HCT116 (cell line): ENCODE measurements around the gene RACGAP1. TPM values are rescaled to one million over a fixed set of nuclear protein-coding genes. Genes with fewer than 3 reads are reported as not detected.

Experiments used
- ATAC-seq: fragments of 200-7000 bp; cut with Tn5 transposase; 2 replicates; pipeline ENCODE4 v1.9.1; 2020; ENCODE audit warnings: mild to moderate bottlenecking, moderate library complexity
- BruUV-seq: library from RNA; stranded (reverse); fragments of 400-500 nt; replicated peaks from 2 replicates; lab custom pipeline; 2021; lab: Mats Ljungman, UMichigan
- CTCF ChIA-PET: fragments of 300-600 bp; sonication (Branson Sonifier 250); formaldehyde crosslinking; loops from one replicate; lab custom pipeline; 2021; ENCODE audit warnings: antibody characterized with exemption; lab: Charles Lee
- POLR2A ChIA-PET: fragments of 300-600, 350-600 bp; sonication (Branson Sonifier 250); formaldehyde crosslinking; loops from one replicate; lab custom pipeline; 2021; ENCODE audit warnings: antibody characterized with exemption; lab: Charles Lee
- RAD21 ChIA-PET, 2 experiments: fragments of 300-600 bp; sonication (Branson Sonifier 250); formaldehyde crosslinking; loops; one replicate each; lab custom pipeline; 2023; ENCODE audit warnings: low total read pairs in 2 of 2; ENCODE audit not compliant: uncharacterized antibody in 2 of 2, unreplicated experiment in 2 of 2, low non-redundant PET in 1 of 2; lab: Charles Lee
- DNase-seq: peaks from one replicate; pipeline ENCODE4 v3.0.0-alpha.2; 2010; ENCODE audit warnings: low read depth, low spot score
- H2AFZ ChIP-seq: fragments of 200-600 bp; shearing (Covaris generic), sonication (generic); 2 replicates; pipeline ENCODE4 v1.6.1; 2017; ENCODE audit warnings: low read depth, mixed run types, mixed read lengths, antibody characterized with exemption, low read length; ENCODE audit not compliant: poor library complexity, severe bottlenecking
- H3K27ac ChIP-seq: 2 replicates; pipeline ENCODE4 v1.5.1; 2012; ENCODE audit warnings: low read depth, low read length
- H3K27me3 ChIP-seq: fragments of 200-600 bp; sonication (generic); 2 replicates; pipeline ENCODE4 v1.6.1; 2016; ENCODE audit warnings: mixed run types, low read length, mixed read lengths; ENCODE audit not compliant: insufficient read depth
- H3K36me3 ChIP-seq, 2 experiments: fragments of 200-500 bp in 1 of 2; fragments of 200-600 bp in 1 of 2; sonication (Bioruptor generic) in 1 of 2; sonication (generic) in 1 of 2; 2 replicates each; pipeline versions ENCODE4 v1.5.1 to v1.6.1; 2014 to 2016; ENCODE audit warnings: low read length in 2 of 2, inconsistent platforms in 1 of 2, mixed read lengths in 1 of 2, mixed run types in 1 of 2; ENCODE audit not compliant: insufficient read depth in 2 of 2, control insufficient read depth in 1 of 2
- H3K4me1 ChIP-seq, 2 experiments: fragments of 200-600 bp in 1 of 2; sonication (generic) in 1 of 2; 2 replicates each; pipeline versions ENCODE4 v1.5.1 to v1.6.1; 2012 to 2017; ENCODE audit warnings: low read length in 2 of 2, inconsistent platforms in 1 of 2, mild to moderate bottlenecking in 1 of 2, mixed read lengths in 1 of 2, mixed run types in 1 of 2, moderate library complexity in 1 of 2; ENCODE audit not compliant: insufficient read depth in 2 of 2, control insufficient read depth in 1 of 2
- H3K4me2 ChIP-seq: fragments of 200-600 bp; sonication (generic); 2 replicates; pipeline ENCODE4 v1.6.1; 2017; ENCODE audit warnings: mixed run types, low read length, mixed read lengths
- H3K4me3 ChIP-seq, 2 experiments: fragments of 200-600 bp in 1 of 2; sonication (generic) in 1 of 2; replicated peaks in 1 of 2; 2 replicates each; pipeline ENCODE4 v1.5.1; 2011 to 2016; ENCODE audit warnings: low read length in 2 of 2, control low read depth in 1 of 2, low read depth in 1 of 2, mild to moderate bottlenecking in 1 of 2, mixed read lengths in 1 of 2, mixed run types in 1 of 2
- H3K79me2 ChIP-seq: fragments of 200-600 bp; sonication (generic); 2 replicates; pipeline ENCODE4 v1.6.1; 2017; ENCODE audit warnings: mild to moderate bottlenecking, mixed run types, low read length, moderate library complexity, mixed read lengths; ENCODE audit not compliant: insufficient read depth
- H3K9ac ChIP-seq: fragments of 200-600 bp; sonication (generic); 2 replicates; pipeline ENCODE4 v1.6.1; 2016; ENCODE audit warnings: low read length, mixed read lengths
- H3K9me2 ChIP-seq: fragments of 200-600 bp; sonication (generic), shearing (Covaris generic); 2 replicates; pipeline ENCODE4 v1.6.1; 2017; ENCODE audit warnings: mixed run types, mild to moderate bottlenecking, moderate library complexity; ENCODE audit not compliant: insufficient read depth
- H3K9me3 ChIP-seq, 2 experiments: fragments of 200-500 bp in 1 of 2; fragments of 200-600 bp in 1 of 2; sonication (Bioruptor generic) in 1 of 2; sonication (generic) in 1 of 2; 2 replicates each; pipeline ENCODE4 v1.6.1; 2014 to 2017; ENCODE audit warnings: low read length in 2 of 2, mixed read lengths in 2 of 2, inconsistent platforms in 1 of 2, low read depth in 1 of 2, mild to moderate bottlenecking in 1 of 2, mixed run types in 1 of 2, moderate library complexity in 1 of 2; ENCODE audit not compliant: control insufficient read depth in 1 of 2, insufficient read depth in 1 of 2
- H4K20me1 ChIP-seq: fragments of 200-600 bp; sonication (generic), shearing (Covaris generic); 2 replicates; pipeline ENCODE4 v1.6.1; 2017; ENCODE audit warnings: mixed run types, mild to moderate bottlenecking, moderate library complexity; ENCODE audit not compliant: insufficient read depth
- ATF3 ChIP-seq: IDR thresholded peaks from 2 replicates; pipeline ENCODE4 v1.6.1; 2012
- EGR1 ChIP-seq: IDR thresholded peaks from 2 replicates; pipeline ENCODE4 v1.6.1; 2012; ENCODE audit warnings: low read depth
- ELF1 ChIP-seq: IDR thresholded peaks from 2 replicates; pipeline ENCODE4 v1.6.1; 2012; ENCODE audit warnings: low read depth, borderline replicate concordance
- EZH2 ChIP-seq: fragments of 200-600 bp; sonication (generic); IDR thresholded peaks from 2 replicates; pipeline ENCODE4 v1.6.1; 2017; ENCODE audit warnings: antibody characterized with exemption, mixed run types
- FOSL1 ChIP-seq: IDR thresholded peaks from 2 replicates; pipeline ENCODE4 v1.6.1; 2012; ENCODE audit warnings: low read depth
- MAX ChIP-seq: IDR thresholded peaks from 2 replicates; pipeline ENCODE4 v1.6.1; 2012
- POLR2AphosphoS5 ChIP-seq: IDR thresholded peaks from 2 replicates; pipeline ENCODE4 v1.6.1; 2011; ENCODE audit warnings: mild to moderate bottlenecking, low read depth, low read length, moderate library complexity
- RAD21 ChIP-seq: IDR thresholded peaks from 2 replicates; pipeline ENCODE4 v1.6.1; 2012; ENCODE audit warnings: low read depth, mild to moderate bottlenecking
- SP1 ChIP-seq: IDR thresholded peaks from 2 replicates; pipeline ENCODE4 v1.6.1; 2012; ENCODE audit warnings: low read depth
- SRF ChIP-seq: IDR thresholded peaks from 2 replicates; pipeline ENCODE4 v1.6.1; 2012; ENCODE audit warnings: low read depth
- TCF7L2 ChIP-seq: IDR thresholded peaks from 2 replicates; pipeline ENCODE4 v1.7.0; 2011; ENCODE audit warnings: borderline replicate concordance, inconsistent platforms; ENCODE audit not compliant: insufficient read depth, insufficient read length; ENCODE audit errors: extremely low read depth
- ZBTB33 ChIP-seq: IDR thresholded peaks from 2 replicates; pipeline ENCODE4 v1.6.1; 2011; ENCODE audit warnings: mild to moderate bottlenecking, low read length, moderate library complexity; ENCODE audit not compliant: insufficient replicate concordance; ENCODE audit errors: extremely low read depth
- ZFX ChIP-seq: fragments of 450-650 bp; IDR thresholded peaks from 2 replicates; pipeline ENCODE4 v1.6.1; 2017
- ZNF274 ChIP-seq: fragments of 200-500 bp; sonication (Bioruptor generic); IDR thresholded peaks from 2 replicates; pipeline ENCODE4 v1.6.1; 2014; ENCODE audit warnings: mild to moderate bottlenecking, low read depth, low read length, inconsistent platforms
- intact Hi-C: fragments of 100-400 bp; cut with micrococcal nuclease; formaldehyde crosslinking; loops from 2 replicates; pipeline ENCODE4 v1.10.0; 2022
- total RNA-seq: library from RNA; stranded (reverse); gene quantifications from one replicate; pipeline ENCODE4 v1.2.1, GENCODE V29; 2021; ENCODE audit not compliant: unreplicated experiment

RACGAP1 gene
- total RNA-seq, 1 experiment from 2014 or later = 147 TPM

- H3K36me3 ChIP-seq = peaks cover 2 to 13% of the 10 kb centered on the region in 2 experiments; a peak in 2 of 4 replicates
- H3K4me2 ChIP-seq = no peak overlapping the region
- H3K4me1 ChIP-seq = peaks cover 11 to 20% of the 10 kb centered on the region in 2 experiments
- DNase-seq = no peak
- intact Hi-C loops = no loop called here
- no peak overlapping the region for H3K9ac ChIP-seq
- POLR2A ChIA-PET = no interaction called here
- RAD21 ChIA-PET = no interaction called here
- H3K9me2 ChIP-seq = peaks cover 3% of the 10 kb centered on the region; the same call in 1 of the 2 replicates
- H3K27ac ChIP-seq = no peak overlapping the region
- H3K79me2 ChIP-seq = peaks cover 74% of the 10 kb centered on the region
- no peak overlapping the region for H3K4me3 ChIP-seq
- H3K27me3 ChIP-seq = no peaks in the 10 kb centered on the region
- TF ChIP-seq SP1 (no peak), EZH2 (no peak), TCF7L2 (no peak), EGR1 (no peak), ZBTB33 (no peak), ATF3 (no peak)
- no peaks in the 10 kb centered on the region for H4K20me1 ChIP-seq
- CTCF ChIA-PET = interaction anchor here (1.5 kb wide), 1 partner anchor 56 kb away, joined by 4 read pairs; no protein-coding TSS in a partner anchor
- no peak for ATAC-seq
- no peaks in the 10 kb centered on the region for H3K9me3 ChIP-seq
- no TSS peak for BruUV-seq
- no peak overlapping the region for H2AFZ ChIP-seq
These were observed 2.4 kb downstream of the RACGAP1 start for GRCh38 chr12:50022903-50023302.

- Histone ChIP-seq H4K20me1 (no peaks in the 10 kb centered on the region; the same call in 1 of the 2 replicates), H3K36me3 (peaks cover 2 to 16% of the 10 kb centered on the region in 2 experiments; a peak in 2 of 4 replicates), H3K4me2 (no peak overlapping the region), H3K9me3 (no peaks in the 10 kb centered on the region), H2AFZ (no peak overlapping the region), H3K4me1 (peaks cover 6 to 13% of the 10 kb centered on the region in 2 experiments; a peak in 3 of 4 replicates), H3K79me2 (peaks cover 93% of the 10 kb centered on the region), H3K27ac (no peak overlapping the region), H3K9ac (no peak overlapping the region), H3K9me2 (peaks cover 3% of the 10 kb centered on the region; the same call in 1 of the 2 replicates), H3K27me3 (no peaks in the 10 kb centered on the region), H3K4me3 (no peak overlapping the region)
- BruUV-seq = no TSS peak
- POLR2A ChIA-PET = no interaction called here
- CTCF ChIA-PET = no interaction called here
- ATAC-seq = no peak
- intact Hi-C loops = no loop called here
- RAD21 ChIA-PET = no interaction called here
- no peak for DNase-seq
- TF ChIP-seq TCF7L2 (no peak), MAX (no peak), RAD21 (no peak), ELF1 (no peak), FOSL1 (no peak), ZNF274 (no peak), POLR2AphosphoS5 (no peak), ZFX (no peak), ATF3 (no peak), SRF (no peak)
These were observed 4.3 kb downstream of the RACGAP1 start for GRCh38 chr12:50021031-50021430.
